GM12875 (cell line): ENCODE measurements around the gene HOXB1.
"Not testable (repeated sequence)": the region's sequence is repeated elsewhere in the genome, so short reads cannot be mapped to it uniquely, and the experiment has no call there.

Experiments used
- H3K4me3 ChIP-seq: one replicate; pipeline ENCODE4 v1.5.1; 2011; ENCODE audit warnings: low read depth, low read length, control low read depth
- CTCF ChIP-seq: IDR thresholded peaks from 2 replicates; pipeline ENCODE4 v1.5.1; 2011; ENCODE audit warnings: low read depth, mild to moderate bottlenecking, control low read depth, inconsistent platforms, low read length, moderate library complexity, borderline replicate concordance; ENCODE audit not compliant: insufficient read depth

HOXB1 gene

GRCh38 chr17:48484256-48484655 lies 46.6 kb downstream of the HOXB1 start:
- no peak for TF ChIP-seq CTCF
- H3K4me3 ChIP-seq = no peak overlapping the region

GRCh38 chr17:48483471-48484131 lies 47.2 kb downstream of the HOXB1 start:
- no peak overlapping the region for H3K4me3 ChIP-seq
- no peak for TF ChIP-seq CTCF

- no peak overlapping the region for H3K4me3 ChIP-seq
- TF ChIP-seq CTCF = no peak
Measured at GRCh38 chr17:48483004-48483403, 47.8 kb downstream of the HOXB1 start.

GRCh38 chr17:48482301-48482700 lies 48.5 kb downstream of the HOXB1 start:
- not testable (repeated sequence) for H3K4me3 ChIP-seq

GRCh38 chr17:48479014-48479402 lies 51.8 kb downstream of the HOXB1 start:
- TF ChIP-seq CTCF = no peak
- no peak overlapping the region for H3K4me3 ChIP-seq
